Inflammatory macrophage (primary cell): ENCODE measurements around the gene RNU4-1.
A peak's percentile ranks its signal among the peaks of the same experiment; 100 is the strongest.

Experiments
- DNase-seq, 2 donors: peaks; one replicate each; pipeline ENCODE4 v3.0.0-alpha.2; 2020 to 2022

RNU4-1 gene

DNA sequence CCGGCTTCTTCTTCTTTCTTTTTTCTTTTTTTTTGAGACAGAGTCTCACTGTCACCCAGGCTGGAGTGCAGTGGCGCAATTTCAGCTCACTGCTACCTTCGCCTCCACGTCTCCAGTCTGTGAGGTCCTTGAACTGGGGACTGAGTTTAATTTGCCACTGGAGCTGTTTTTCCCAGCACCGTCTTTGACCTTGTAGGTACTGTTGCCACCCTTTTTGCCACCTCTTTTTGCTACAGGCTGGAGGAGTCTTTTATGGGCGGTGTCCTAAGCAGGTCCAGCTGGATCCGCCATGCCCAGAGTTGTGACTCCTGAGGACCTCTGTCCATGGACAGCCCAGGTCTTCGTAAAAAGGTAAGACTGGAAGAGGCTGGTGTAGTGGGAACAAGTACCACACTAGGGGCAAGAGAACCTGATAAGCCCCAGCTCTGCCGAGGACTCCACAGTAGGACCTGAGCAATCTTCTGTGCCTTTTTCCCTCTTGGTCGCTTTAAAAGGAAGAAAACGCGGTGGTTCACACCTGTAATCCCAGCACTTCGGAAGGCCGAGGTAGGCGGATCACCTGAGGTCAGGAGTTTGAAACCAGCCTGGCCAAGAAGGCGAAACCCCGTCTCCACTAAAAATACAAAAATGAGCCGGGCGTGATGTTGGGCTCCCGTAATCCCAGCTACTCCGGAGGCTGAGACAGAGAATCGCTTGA is 2.3 kb downstream of the RNU4-1 start:
- peak; percentile 50 to 60 for DNase-seq

- DNase-seq = no peak
Observed at GRCh38 chr12:120287491-120287890, 5.5 kb downstream of the RNU4-1 start.

- DNase-seq = no peak
Observed at GRCh38 chr12:120286768-120287490, 6.1 kb downstream of the RNU4-1 start.

- DNase-seq = no peak
Observed at GRCh38 chr12:120284381-120284780, 8.7 kb downstream of the RNU4-1 start.

DNA sequence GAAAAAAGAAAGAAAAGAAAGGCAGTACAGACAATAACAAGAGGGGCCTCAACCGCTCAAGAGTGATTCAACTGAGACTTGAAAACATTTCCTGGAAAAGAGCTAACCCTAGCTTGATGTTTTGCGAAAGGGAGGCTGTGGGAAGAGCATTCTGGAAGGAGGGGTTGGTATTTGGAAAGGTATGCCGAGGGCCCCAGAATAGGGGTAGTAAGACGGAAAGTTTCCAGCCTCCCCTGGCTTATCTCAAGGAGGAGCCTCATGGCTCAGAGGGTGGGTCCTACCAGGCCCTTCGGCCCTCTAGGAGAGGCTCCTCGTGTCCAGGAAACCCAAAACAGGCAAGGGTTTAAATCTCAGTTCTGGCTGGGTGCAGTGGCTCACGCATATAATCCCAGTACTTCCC is 9.7 kb downstream of the RNU4-1 start:
- no peak for DNase-seq

GRCh38 chr12:120278137-120279069 is 14.6 kb downstream of the RNU4-1 start:
- DNase-seq = no peak

GRCh38 chr12:120276734-120277133 is 16.3 kb downstream of the RNU4-1 start:
- no peak for DNase-seq

- no peak for DNase-seq
Observed at GRCh38 chr12:120267736-120268135, 25.3 kb downstream of the RNU4-1 start.

GRCh38 chr12:120266180-120266870 is 26.7 kb downstream of the RNU4-1 start:
- DNase-seq = peak; percentile 29 to 34

DNA sequence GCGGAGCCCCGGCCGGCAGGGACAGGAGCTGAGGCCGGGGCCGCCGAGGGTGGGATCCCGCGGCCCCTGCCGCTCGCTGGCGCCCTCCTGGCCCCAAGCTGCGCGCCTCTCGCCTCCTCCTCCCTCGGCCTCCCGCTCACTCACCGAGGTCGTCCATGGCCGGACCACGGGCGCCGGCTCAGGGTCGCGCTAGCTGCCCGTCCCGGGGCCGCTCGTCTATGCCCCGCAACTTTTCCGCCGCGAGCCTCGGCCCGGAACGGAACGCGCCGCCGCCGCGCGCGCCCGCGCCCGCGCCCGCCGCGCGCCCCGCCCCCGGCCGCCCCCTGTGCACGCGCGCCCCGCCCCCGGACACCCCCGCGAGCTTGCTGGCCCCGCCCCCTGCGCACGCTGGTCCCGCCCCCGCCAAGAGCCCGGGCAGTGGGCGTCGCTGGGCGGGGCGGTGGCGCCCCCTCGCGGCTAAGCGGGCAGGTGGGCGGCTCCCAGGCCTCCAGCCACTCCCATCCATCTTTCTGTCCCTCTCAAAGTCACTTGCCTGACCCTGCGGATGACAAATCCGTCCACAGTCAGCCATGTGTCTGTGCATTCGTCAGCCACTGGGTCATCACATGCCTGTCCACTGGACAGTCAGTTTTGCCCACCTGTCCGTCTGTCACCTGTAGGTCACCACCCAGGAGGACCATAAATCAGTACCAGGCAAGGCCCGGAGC is 27.4 kb downstream of the RNU4-1 start, which contains the start of gene PXN:
Gene PXN, minus strand, starts transcription at position 258 of the 707 bp plus-strand sequence. Its CDS starts 101 bp downstream, at position 157.
- DNase-seq = peak; percentile 74 to 85

DNA sequence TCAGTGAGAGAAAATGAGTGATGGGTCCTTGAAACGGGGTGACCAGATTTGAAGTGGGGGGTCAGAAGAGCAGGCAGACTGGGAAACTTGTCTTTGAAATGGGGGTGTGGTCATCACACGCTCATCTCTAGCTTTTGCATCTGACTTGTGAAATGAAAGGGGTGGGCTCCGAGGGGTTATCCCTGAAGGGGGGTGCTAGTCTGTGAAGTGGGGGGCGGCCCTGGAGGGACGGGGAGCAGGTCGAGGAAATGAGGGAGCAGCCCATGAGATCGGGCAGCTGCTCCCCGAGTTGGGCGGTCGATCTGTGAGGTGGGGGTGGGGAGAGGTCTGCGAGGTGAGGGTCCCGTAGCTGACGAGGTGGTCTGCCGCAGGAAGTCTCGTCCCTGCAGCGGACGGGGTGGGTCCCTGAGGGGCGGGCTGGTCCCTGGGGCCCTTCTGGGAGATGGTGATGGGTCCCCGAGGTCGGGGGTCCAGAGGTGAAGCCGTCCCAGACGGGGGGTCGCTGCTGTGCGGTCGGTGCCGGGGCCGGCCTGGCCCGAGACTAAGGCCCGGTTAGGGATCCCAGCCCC is 28.0 kb downstream of the RNU4-1 start:
- no peak for DNase-seq

DNA sequence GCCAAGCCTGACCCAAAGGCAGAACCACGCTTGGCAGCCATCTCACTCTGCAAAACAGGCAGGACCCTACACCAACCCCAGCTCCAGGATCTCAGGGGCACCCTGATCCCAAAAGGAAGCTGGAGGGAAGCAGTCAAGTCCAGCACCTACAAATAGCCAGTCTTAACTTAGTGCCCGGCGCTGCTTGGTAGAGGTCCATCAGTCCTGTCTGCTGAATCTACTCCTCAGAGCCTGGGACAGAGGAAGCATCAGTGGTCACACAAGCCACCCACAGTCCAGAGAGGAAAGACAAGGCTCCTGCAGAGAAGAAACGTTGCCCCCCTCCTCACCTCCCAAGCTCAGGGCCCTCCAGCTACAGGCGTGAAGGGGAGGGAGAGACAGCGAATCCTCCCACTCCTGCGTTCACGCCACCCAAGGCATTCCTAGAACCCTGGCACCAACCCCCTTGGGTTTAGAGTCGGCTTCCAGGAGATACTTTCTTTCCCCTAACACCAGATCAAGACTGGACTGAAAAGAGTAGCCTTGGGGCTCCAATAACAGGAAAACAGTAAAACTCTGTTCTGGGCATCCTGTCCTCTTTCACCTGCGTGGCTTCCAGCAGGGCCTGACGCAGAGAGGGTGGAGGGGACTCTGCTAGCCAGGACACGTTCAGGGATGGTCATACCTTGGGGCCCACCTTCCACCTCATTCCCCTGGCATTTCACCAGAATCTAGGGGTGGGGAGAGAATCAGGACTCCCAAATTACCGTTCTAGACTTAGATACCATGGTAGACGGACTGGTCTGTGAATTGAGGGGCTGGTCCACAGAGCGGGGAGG is 28.7 kb downstream of the RNU4-1 start:
- no peak for DNase-seq

DNA sequence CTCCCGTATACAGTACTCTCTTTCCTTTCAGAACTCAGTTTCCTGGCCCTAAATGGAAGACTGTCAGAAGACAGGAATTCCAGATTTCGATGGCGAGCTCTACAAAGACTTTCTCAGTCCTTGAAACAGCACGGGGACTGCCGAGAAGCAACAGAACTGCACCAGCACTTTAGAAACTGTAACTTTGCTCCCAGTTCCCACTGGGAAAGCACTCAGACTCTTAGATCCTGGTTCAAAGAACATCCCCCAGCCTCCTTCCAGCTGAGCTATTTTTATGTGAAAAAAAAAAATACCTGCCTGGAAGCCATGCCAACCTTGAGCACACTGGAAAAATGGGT is 29.3 kb downstream of the RNU4-1 start:
- DNase-seq = no peak

GRCh38 chr12:120262852-120263747 is 29.9 kb downstream of the RNU4-1 start:
- peak; percentile 33 to 52 for DNase-seq

- peak; percentile 29 to 30 for DNase-seq
Observed at GRCh38 chr12:120261951-120262851, 30.8 kb downstream of the RNU4-1 start.

- DNase-seq = no peak
Observed at GRCh38 chr12:120260607-120261006, 32.4 kb downstream of the RNU4-1 start.

DNA sequence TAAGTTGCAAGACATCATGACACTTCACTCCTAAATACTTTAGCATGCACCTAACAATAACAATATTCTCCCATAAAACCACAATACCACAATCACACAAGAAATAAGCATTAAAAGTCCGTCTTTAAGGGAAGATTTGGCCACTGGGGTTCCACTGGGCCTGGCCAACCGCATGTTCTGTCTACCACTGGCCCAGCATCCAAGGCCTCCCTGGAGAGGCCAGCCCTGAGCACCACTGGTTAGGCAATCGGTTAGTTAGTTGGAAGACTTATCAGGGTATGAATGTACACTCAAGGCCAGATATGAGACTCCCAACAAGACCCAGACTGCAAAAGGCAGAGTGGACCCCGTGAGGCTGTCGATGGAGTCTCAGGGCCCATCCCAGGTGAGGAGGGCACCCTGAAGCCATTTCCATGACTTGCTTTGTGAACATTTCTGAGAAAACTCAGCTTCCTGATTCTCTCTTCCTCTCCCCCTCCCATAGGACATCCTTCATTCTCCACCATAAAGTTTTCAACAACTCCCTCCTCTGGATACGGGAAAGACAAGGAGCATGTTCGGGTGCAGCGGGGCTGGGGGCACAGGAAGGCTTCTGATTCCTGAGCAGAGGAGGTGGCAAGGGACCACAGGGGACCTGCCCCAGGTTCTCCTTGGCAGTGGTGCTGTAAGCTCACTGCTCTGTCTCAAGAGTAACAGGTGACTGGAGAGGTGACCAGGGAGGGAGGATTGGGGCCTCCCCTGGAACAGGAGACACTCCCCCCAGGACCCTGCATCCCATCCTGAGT is 33.4 kb downstream of the RNU4-1 start:
- DNase-seq = no peak
